ENCODE measurements around the gene PRKAR1A. TPM values are rescaled to one million over a fixed set of nuclear protein-coding genes. Genes with fewer than 3 reads are reported as not detected.

The PRKAR1A gene
- total and polyA plus RNA-seq, 10 donors: 36.2 to 392 (median 313) TPM

DNA sequence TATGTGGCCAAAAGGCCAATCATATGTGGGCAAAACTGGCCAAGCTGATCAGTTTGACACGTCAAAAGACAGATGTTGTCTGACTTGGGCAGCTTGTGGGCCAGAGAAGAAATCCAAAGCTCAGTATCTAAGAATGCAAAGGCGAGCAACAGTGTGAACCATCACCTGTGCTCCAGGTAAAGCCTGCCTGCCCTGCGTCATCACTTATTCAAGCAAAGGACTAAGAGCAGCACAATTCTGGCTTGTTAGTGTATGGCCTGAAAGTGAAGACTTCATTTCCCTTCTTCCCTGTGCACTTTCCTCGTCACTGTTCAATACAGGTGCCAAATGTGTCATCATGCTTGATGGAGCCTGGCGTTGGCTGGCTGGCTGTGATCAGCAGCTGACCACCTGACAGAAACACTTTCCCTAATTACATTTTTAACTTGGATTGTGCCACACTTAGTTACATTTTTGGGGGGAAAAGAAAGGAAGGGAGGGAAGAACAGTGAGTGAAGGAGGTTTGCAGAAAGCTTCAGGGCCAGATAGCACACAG lies 84.2 kb downstream of the PRKAR1A start:
- intact Hi-C loops (cut with DNase I; ENCODE audit: low total_unique reads): no loop called here
- 81 to 92% (median 85%) methylated on average over 5 of the region's 5 CpGs for WGBS, 5 donors
- Histone ChIP-seq H3K4me3 (no peak overlapping the region), H3K4me1 (peaks cover 10 to 69% (median 30%) of the 10 kb centered on the region in 6 donors), H3K36me3 (no peaks in the 10 kb centered on the region), H3K27me3 (replicated peaks in 1 of 7) (peaks cover 4 to 63% (median 18%) of the 10 kb centered on the region in 7 donors), H3K9me3 (no peaks in the 10 kb centered on the region), H3K27ac (no peak overlapping the region)
- TF ChIP-seq POLR2A (IDR thresholded peaks at IDR 0.05): no peak
- DNase-seq: no peak

GRCh38 chr17:68598074-68598473 lies 85.8 kb downstream of the PRKAR1A start:
- Histone ChIP-seq H3K36me3 (no peaks in the 10 kb centered on the region), H3K27me3 (replicated peaks in 1 of 7) (peaks cover 4 to 66% (median 21%) of the 10 kb centered on the region in 7 donors), H3K9me3 (no peaks in the 10 kb centered on the region), H3K4me3 (peak overlapping the region in 1 of 8 donors; percentile 16), H3K4me1 (peaks cover 14 to 82% (median 37%) of the 10 kb centered on the region in 6 donors), H3K27ac (no peak overlapping the region)
- WGBS, 5 donors: 92 to 99% (median 93%) methylated on average over 4 of the region's 4 CpGs
- DNase-seq: no peak
- TF ChIP-seq POLR2AphosphoS5 (IDR thresholded peaks at IDR 0.05): no peak
- TF ChIP-seq POLR2A (IDR thresholded peaks at IDR 0.05): no peak
- no peak for TF ChIP-seq CTCF (IDR thresholded peaks at IDR 0.05 in 8 of 11, conservative IDR thresholded peaks at IDR 0.05 in 3 of 11)
- intact Hi-C loops (cut with DNase I; ENCODE audit: low total_unique reads): no loop called here

DNA sequence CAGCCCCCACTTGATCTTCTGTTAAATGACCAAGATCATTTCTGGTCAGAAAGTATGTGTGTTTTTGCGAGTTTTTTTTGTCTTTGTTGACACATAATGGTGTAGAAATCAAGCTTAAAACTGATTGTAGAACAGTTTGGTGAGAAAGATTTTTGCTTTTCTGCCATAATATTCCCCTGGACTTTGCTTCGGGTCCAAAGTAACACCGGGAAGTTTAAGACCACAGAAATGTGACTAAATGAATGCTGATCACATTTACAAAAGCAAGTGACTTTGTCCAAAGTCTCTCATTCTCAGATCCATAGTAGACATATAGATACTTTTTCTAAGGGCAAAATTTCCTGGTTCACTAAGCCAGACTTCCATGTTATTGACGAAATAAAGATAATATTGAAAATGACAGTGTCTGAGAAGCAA lies 86.3 kb downstream of the PRKAR1A start:
- H3K4me3 ChIP-seq: peak overlapping the region in 3 of 8 donors; percentile 48 to 74 (median 58)
- peak overlapping the region in 1 of 8 donors; percentile 84 for H3K27ac ChIP-seq
- H3K27me3 ChIP-seq (replicated peaks in 1 of 7): peaks cover 4 to 61% (median 21%) of the 10 kb centered on the region in 7 donors
- no peaks in the 10 kb centered on the region for H3K36me3 ChIP-seq
- 85 to 92% (median 89%) methylated on average over 4 of the region's 4 CpGs for WGBS, 5 donors
- TF ChIP-seq POLR2A (IDR thresholded peaks at IDR 0.05): no peak
- TF ChIP-seq POLR2AphosphoS5 (IDR thresholded peaks at IDR 0.05): no peak
- TF ChIP-seq CTCF (IDR thresholded peaks at IDR 0.05 in 8 of 11, conservative IDR thresholded peaks at IDR 0.05 in 3 of 11): no peak
- H3K4me1 ChIP-seq: peaks cover 14 to 80% (median 37%) of the 10 kb centered on the region in 6 donors
- DNase-seq: no peak
- intact Hi-C loops (cut with DNase I; ENCODE audit: low total_unique reads): no loop called here
- H3K9me3 ChIP-seq: no peaks in the 10 kb centered on the region

GRCh38 chr17:68599091-68599490 lies 86.9 kb downstream of the PRKAR1A start:
- H3K36me3 ChIP-seq: no peaks in the 10 kb centered on the region
- peak overlapping the region in 5 of 8 donors; percentile 31 to 74 (median 48) for H3K4me3 ChIP-seq
- TF ChIP-seq POLR2AphosphoS5 (IDR thresholded peaks at IDR 0.05) (no peak), CTCF (IDR thresholded peaks at IDR 0.05 in 8 of 11, conservative IDR thresholded peaks at IDR 0.05 in 3 of 11) (no peak), POLR2A (IDR thresholded peaks at IDR 0.05) (no peak)
- WGBS, 5 donors: 66 to 71% (median 67%) methylated on average over 4 of the region's 4 CpGs
- H3K9me3 ChIP-seq: no peaks in the 10 kb centered on the region
- H3K27ac ChIP-seq: peak overlapping the region in 3 of 8 donors; percentile 76 to 87 (median 84)
- peaks cover 14 to 83% (median 37%) of the 10 kb centered on the region in 6 donors for H3K4me1 ChIP-seq
- intact Hi-C loops (cut with DNase I; ENCODE audit: low total_unique reads): no loop called here
- peaks cover 4 to 56% (median 21%) of the 10 kb centered on the region in 7 donors for H3K27me3 ChIP-seq (replicated peaks in 1 of 7)
- DNase-seq: no peak
